K562 (cell line): ENCODE results near the gene GNG3. TPM values are rescaled to one million over a fixed set of nuclear protein-coding genes. Genes with fewer than 3 reads are reported as not detected.
A peak's percentile ranks its signal among the peaks of the same experiment; 100 is the strongest.

Experiments used
- ARID1B ChIP-seq: fragments of 450-650 bp; IDR thresholded peaks from 2 replicates; pipeline ENCODE4 v1.6.1; 2016; ENCODE audit warnings: antibody characterized with exemption, mild to moderate bottlenecking, inconsistent platforms
- ATF1 ChIP-seq, 2 experiments: fragments of 450-650 bp in 1 of 2; IDR thresholded peaks; 2 replicates each; pipeline ENCODE4 v1.6.1; 2016; ENCODE audit warnings: missing compliant biosample characterization in 1 of 2, missing genetic modification characterization in 1 of 2
- DPF2 ChIP-seq: fragments of 450-650 bp; IDR thresholded peaks from 2 replicates; pipeline ENCODE4 v1.6.1; 2016
- HMG20A ChIP-seq: fragments of 450-650 bp; formaldehyde crosslinking; conservative IDR thresholded peaks from 2 replicates; pipeline ENCODE4 v1.4.0; 2020; ENCODE audit warnings: mild to moderate bottlenecking, mixed read lengths
- KLF10 ChIP-seq: fragments of 250-450 bp; sonication (Bioruptor Pico); IDR thresholded peaks from 2 replicates; pipeline ENCODE4 v1.6.1; 2021; ENCODE audit warnings: matching md5 sums
- MEF2D ChIP-seq: conservative IDR thresholded peaks from 2 replicates; pipeline ENCODE4 v1.6.1; 2016; ENCODE audit warnings: low read depth, missing genetic modification characterization, missing compliant biosample characterization
- SMAD1 ChIP-seq: fragments of 150-350 bp; IDR thresholded peaks from 2 replicates; pipeline ENCODE4 v1.6.1; 2014; ENCODE audit warnings: low read length, low read depth; ENCODE audit not compliant: partially characterized antibody
- STAT5B ChIP-seq: fragments of 250-450 bp; sonication (Bioruptor Pico); IDR thresholded peaks from 2 replicates; pipeline ENCODE4 v1.8.0; 2021; ENCODE audit warnings: mild to moderate bottlenecking, inconsistent platforms
- TCF7L2 ChIP-seq: fragments of 150-350 bp; IDR thresholded peaks from 2 replicates; pipeline ENCODE4 v1.6.1; 2016; ENCODE audit warnings: low read depth, mild to moderate bottlenecking, low read length, moderate library complexity
- U2AF1 ChIP-seq: fragments of 200-400 bp; formaldehyde crosslinking; optimal IDR thresholded peaks from 2 replicates; pipeline ENCODE3; 2017; ENCODE audit warnings: mild to moderate bottlenecking, low read depth, low read length, moderate library complexity
- XRCC5 ChIP-seq: fragments of 200-400 bp; formaldehyde crosslinking; IDR thresholded peaks from 2 replicates; pipeline ENCODE4 v1.6.1; 2017; ENCODE audit warnings: low read depth, mild to moderate bottlenecking, low read length
- ZBED1 ChIP-seq: IDR thresholded peaks from 2 replicates; pipeline ENCODE4 v1.6.1; 2014
- ZFP1 ChIP-seq: fragments of 450-650 bp; formaldehyde crosslinking; IDR thresholded peaks from 2 replicates; pipeline ENCODE4 v1.4.0; 2020; ENCODE audit warnings: mild to moderate bottlenecking, mixed read lengths
- ZNF583 ChIP-seq: fragments of 250-450 bp; sonication (Bioruptor Pico); IDR thresholded peaks from 2 replicates; pipeline ENCODE4 v1.4.0; 2020
- polyA plus RNA-seq, 8 experiments: library from polyadenylated mRNA; depleted of rRNA in 4 of 8; stranded (reverse) in 5 of 8; unstranded in 3 of 8; fragments of >200 nt; fragmentation: Nextera tagmentation in 2 of 8; fragmentation: Illumina TruSeq in 1 of 8; extraction: Ambion mirVana in 2 of 8; extraction: Trizol in 1 of 8; gene quantifications; 2 replicates each; pipeline versions ENCODE4 v1.2.1 to v1.2.3, GENCODE V29; 2011 to 2014; ENCODE audit warnings: inconsistent platforms in 1 of 8, missing spikeins in 1 of 8
- total RNA-seq, 7 experiments: library from RNA; depleted of rRNA in 6 of 7; stranded (reverse); fragments of >200 nt in 6 of 7; fragmentation: Illumina TruSeq in 2 of 7; extraction: Trizol in 2 of 7; gene quantifications; 2 replicates each; pipeline versions ENCODE4 v1.2.1 to v1.2.3, GENCODE V29; 2011 to 2021; ENCODE audit warnings: low replicate concordance in 1 of 7
- TF ChIP-seq, protein P1 (sequence below): fragments of 250-450 bp; sonication (Bioruptor Pico); IDR thresholded peaks from 2 replicates; pipeline ENCODE4 v1.9.0; 2021; ENCODE audit warnings: mild to moderate bottlenecking, inconsistent platforms
- TF ChIP-seq, protein P2 (sequence below): fragments of 200-600 bp; sonication (generic); IDR thresholded peaks from one replicate; pipeline ENCODE4 v1.6.1; 2012; ENCODE audit warnings: mild to moderate bottlenecking, low read depth, low read length, inconsistent platforms

GNG3 gene
- total and polyA plus RNA-seq, 9 of the 15 experiments (the other 6 are each of a cell fraction or from before 2014, with no cell fraction given), result 0.07 TPM; not detected in 8

DNA sequence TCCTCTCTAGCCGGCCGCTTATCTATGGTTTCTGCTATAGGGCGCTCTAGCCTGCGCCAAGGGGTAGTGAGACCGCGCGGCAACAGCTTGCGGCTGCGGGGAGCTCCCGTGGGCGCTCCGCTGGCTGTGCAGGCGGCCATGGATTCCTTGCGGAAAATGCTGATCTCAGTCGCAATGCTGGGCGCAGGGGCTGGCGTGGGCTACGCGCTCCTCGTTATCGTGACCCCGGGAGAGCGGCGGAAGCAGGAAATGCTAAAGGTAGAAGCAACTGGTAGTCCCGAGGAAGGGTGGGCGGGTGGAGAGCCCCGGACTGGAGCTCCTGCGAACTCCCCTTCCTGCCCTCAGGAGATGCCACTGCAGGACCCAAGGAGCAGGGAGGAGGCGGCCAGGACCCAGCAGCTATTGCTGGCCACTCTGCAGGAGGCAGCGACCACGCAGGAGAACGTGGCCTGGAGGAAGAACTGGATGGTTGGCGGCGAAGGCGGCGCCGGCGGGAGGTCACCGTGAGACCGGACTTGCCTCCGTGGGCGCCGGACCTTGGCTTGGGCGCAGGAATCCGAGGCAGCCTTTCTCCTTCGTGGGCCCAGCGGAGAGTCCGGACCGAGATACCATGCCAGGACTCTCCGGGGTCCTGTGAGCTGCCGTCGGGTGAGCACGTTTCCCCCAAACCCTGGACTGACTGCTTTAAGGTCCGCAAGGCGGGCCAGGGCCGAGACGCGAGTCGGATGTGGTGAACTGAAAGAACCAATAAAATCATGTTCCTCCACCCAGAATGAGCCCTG is 35.7 kb upstream of the GNG3 start, which contains the start of the genes LBHD1 and UQCC3 (continued):
- TF ChIP-seq, protein P1, sequence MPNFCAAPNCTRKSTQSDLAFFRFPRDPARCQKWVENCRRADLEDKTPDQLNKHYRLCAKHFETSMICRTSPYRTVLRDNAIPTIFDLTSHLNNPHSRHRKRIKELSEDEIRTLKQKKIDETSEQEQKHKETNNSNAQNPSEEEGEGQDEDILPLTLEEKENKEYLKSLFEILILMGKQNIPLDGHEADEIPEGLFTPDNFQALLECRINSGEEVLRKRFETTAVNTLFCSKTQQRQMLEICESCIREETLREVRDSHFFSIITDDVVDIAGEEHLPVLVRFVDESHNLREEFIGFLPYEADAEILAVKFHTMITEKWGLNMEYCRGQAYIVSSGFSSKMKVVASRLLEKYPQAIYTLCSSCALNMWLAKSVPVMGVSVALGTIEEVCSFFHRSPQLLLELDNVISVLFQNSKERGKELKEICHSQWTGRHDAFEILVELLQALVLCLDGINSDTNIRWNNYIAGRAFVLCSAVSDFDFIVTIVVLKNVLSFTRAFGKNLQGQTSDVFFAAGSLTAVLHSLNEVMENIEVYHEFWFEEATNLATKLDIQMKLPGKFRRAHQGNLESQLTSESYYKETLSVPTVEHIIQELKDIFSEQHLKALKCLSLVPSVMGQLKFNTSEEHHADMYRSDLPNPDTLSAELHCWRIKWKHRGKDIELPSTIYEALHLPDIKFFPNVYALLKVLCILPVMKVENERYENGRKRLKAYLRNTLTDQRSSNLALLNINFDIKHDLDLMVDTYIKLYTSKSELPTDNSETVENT (CRISPR knock-in tag), result peak; percentile 91
- TF ChIP-seq MEF2D (tag), result no peak
- TF ChIP-seq DPF2, result no peak
- TF ChIP-seq KLF10, result no peak
- TF ChIP-seq SMAD1, result peak; percentile 54
- peak; percentile 43 for TF ChIP-seq ZBED1
- no peak for TF ChIP-seq ATF1 (CRISPR knock-in tag; IDR thresholded peaks at IDR 0.05)
- peak; percentile 63 for TF ChIP-seq ATF1 (tag; IDR thresholded peaks at IDR 0.05)
- TF ChIP-seq ARID1B, result no peak
- TF ChIP-seq XRCC5, result peak; percentile 5; the same call in 1 of the 2 replicates
- TF ChIP-seq ZFP1 (CRISPR knock-in tag), result no peak
- no peak for TF ChIP-seq STAT5B (CRISPR knock-in tag)
- no peak for TF ChIP-seq U2AF1
- TF ChIP-seq, protein P2, sequence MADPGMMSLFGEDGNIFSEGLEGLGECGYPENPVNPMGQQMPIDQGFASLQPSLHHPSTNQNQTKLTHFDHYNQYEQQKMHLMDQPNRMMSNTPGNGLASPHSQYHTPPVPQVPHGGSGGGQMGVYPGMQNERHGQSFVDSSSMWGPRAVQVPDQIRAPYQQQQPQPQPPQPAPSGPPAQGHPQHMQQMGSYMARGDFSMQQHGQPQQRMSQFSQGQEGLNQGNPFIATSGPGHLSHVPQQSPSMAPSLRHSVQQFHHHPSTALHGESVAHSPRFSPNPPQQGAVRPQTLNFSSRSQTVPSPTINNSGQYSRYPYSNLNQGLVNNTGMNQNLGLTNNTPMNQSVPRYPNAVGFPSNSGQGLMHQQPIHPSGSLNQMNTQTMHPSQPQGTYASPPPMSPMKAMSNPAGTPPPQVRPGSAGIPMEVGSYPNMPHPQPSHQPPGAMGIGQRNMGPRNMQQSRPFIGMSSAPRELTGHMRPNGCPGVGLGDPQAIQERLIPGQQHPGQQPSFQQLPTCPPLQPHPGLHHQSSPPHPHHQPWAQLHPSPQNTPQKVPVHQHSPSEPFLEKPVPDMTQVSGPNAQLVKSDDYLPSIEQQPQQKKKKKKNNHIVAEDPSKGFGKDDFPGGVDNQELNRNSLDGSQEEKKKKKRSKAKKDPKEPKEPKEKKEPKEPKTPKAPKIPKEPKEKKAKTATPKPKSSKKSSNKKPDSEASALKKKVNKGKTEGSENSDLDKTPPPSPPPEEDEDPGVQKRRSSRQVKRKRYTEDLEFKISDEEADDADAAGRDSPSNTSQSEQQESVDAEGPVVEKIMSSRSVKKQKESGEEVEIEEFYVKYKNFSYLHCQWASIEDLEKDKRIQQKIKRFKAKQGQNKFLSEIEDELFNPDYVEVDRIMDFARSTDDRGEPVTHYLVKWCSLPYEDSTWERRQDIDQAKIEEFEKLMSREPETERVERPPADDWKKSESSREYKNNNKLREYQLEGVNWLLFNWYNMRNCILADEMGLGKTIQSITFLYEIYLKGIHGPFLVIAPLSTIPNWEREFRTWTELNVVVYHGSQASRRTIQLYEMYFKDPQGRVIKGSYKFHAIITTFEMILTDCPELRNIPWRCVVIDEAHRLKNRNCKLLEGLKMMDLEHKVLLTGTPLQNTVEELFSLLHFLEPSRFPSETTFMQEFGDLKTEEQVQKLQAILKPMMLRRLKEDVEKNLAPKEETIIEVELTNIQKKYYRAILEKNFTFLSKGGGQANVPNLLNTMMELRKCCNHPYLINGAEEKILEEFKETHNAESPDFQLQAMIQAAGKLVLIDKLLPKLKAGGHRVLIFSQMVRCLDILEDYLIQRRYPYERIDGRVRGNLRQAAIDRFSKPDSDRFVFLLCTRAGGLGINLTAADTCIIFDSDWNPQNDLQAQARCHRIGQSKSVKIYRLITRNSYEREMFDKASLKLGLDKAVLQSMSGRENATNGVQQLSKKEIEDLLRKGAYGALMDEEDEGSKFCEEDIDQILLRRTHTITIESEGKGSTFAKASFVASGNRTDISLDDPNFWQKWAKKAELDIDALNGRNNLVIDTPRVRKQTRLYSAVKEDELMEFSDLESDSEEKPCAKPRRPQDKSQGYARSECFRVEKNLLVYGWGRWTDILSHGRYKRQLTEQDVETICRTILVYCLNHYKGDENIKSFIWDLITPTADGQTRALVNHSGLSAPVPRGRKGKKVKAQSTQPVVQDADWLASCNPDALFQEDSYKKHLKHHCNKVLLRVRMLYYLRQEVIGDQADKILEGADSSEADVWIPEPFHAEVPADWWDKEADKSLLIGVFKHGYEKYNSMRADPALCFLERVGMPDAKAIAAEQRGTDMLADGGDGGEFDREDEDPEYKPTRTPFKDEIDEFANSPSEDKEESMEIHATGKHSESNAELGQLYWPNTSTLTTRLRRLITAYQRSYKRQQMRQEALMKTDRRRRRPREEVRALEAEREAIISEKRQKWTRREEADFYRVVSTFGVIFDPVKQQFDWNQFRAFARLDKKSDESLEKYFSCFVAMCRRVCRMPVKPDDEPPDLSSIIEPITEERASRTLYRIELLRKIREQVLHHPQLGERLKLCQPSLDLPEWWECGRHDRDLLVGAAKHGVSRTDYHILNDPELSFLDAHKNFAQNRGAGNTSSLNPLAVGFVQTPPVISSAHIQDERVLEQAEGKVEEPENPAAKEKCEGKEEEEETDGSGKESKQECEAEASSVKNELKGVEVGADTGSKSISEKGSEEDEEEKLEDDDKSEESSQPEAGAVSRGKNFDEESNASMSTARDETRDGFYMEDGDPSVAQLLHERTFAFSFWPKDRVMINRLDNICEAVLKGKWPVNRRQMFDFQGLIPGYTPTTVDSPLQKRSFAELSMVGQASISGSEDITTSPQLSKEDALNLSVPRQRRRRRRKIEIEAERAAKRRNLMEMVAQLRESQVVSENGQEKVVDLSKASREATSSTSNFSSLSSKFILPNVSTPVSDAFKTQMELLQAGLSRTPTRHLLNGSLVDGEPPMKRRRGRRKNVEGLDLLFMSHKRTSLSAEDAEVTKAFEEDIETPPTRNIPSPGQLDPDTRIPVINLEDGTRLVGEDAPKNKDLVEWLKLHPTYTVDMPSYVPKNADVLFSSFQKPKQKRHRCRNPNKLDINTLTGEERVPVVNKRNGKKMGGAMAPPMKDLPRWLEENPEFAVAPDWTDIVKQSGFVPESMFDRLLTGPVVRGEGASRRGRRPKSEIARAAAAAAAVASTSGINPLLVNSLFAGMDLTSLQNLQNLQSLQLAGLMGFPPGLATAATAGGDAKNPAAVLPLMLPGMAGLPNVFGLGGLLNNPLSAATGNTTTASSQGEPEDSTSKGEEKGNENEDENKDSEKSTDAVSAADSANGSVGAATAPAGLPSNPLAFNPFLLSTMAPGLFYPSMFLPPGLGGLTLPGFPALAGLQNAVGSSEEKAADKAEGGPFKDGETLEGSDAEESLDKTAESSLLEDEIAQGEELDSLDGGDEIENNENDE, result no peak
- no peak for TF ChIP-seq TCF7L2
- TF ChIP-seq HMG20A, result no peak
- no peak for TF ChIP-seq ZNF583 (CRISPR knock-in tag)
